PC-9 (cell line): ENCODE data around the gene CENPX.

Source experiments
- CTCF ChIP-seq: fragments of 200-600 bp; sonication (generic); conservative IDR thresholded peaks from 2 replicates; pipeline ENCODE4 v1.6.1; 2017; ENCODE audit warnings: mixed run types, antibody characterized with exemption, mild to moderate bottlenecking, moderate library complexity
- EZH2 ChIP-seq: fragments of 200-600 bp; sonication (generic); IDR thresholded peaks from 2 replicates; pipeline ENCODE4 v1.8.0; 2017; ENCODE audit warnings: antibody characterized with exemption, low read depth

GRCh38 chr17:81996757-81997441 lies 25.8 kb downstream of the CENPX start:
- TF ChIP-seq CTCF (no peak), EZH2 (no peak)
